A549 treated with dexamethasone at 1 μM for 4 hours (cell line): ENCODE measurements around the gene MTSS2. TPM values are rescaled to one million over a fixed set of nuclear protein-coding genes. Genes with fewer than 3 reads are reported as not detected.

Experiments used
- total RNA-seq: library from RNA; stranded (reverse); fragments of 200-300 nt; extraction: Qiagen RNA extraction; gene quantifications from 5 replicates; pipeline ENCODE4 v1.2.3, GENCODE V29; 2022

Gene MTSS2
- total RNA-seq, result 66.0 to 127 TPM (median 117 TPM) in 5 replicates

GRCh38 chr16:70685938-70686375, at the start of gene MTSS2:
TSS of gene MTSS2 (minus strand) at chr16:70686053. CDS start at chr16:70685791, 262 bp downstream.

GRCh38 chr16:70646260-70647241, 39.3 kb downstream of the MTSS2 start, which contains the start of gene IL34:
TSS of gene IL34 (plus strand) at chr16:70646559. CDS start at chr16:70646948, 389 bp downstream.

Other genes starting within 250 kb of the MTSS2 start
- 18.2 to 26.7 TPM (median 22.0 TPM) in 5 replicates for gene ST3GAL2, start 247.0 kb downstream of the MTSS2 start, total RNA-seq
- gene FCSK, start 231.5 kb downstream of the MTSS2 start, total RNA-seq, result 3.3 to 5.7 TPM (median 4.5 TPM) in 5 replicates
- gene COG4, start 162.5 kb downstream of the MTSS2 start, total RNA-seq, result 25.6 to 31.7 TPM (median 30.7 TPM) in 5 replicates
- 134 to 241 TPM (median 203 TPM) in 5 replicates for gene SF3B3, start 162.2 kb downstream of the MTSS2 start, total RNA-seq
- gene IL34, start 39.5 kb downstream of the MTSS2 start, total RNA-seq, result 0.33 to 0.69 TPM (median 0.39 TPM) in 5 replicates
- 27.5 to 35.7 TPM (median 32.3 TPM) in 5 replicates for gene VAC14, start 115.1 kb upstream of the MTSS2 start, total RNA-seq